ENCODE data around the gene CRYL1. TPM values are rescaled to one million over a fixed set of nuclear protein-coding genes. Genes with fewer than 3 reads are reported as not detected.
A peak's percentile ranks its signal among the peaks of the same experiment; 100 is the strongest.

Gene CRYL1
- total and polyA plus RNA-seq, 2 of the 13 experiments (the other 11 are each of a cell fraction or from before 2014, with no cell fraction given): 57.2 to 115 TPM

DNA sequence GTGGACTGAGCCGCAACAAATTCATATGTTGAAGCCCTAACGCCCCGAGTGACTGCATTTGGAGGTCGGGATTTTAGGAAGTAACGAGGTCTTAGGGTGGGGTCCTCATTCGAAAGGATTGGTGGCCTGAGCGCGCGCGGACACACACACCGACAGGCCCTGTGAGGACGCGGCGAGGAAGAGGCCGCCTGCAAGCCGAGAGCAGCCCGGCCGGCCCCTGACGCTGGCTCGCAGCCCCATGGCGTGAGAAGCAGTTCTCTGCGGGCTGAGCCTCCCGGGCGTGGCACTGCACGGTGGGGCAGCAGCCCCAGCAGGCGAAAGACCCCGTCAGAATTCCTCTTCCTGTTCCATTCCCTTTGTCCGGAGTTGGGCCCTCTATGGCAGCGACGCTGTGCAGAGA lies 131.2 kb downstream of the CRYL1 start (continued):
- no peak for TF ChIP-seq AKNA (CRISPR knock-in tag; IDR thresholded peaks at IDR 0.05; ENCODE audit: borderline replicate concordance)
- no peak for TF ChIP-seq HOXA5 (CRISPR knock-in tag; IDR thresholded peaks at IDR 0.05)

DNA sequence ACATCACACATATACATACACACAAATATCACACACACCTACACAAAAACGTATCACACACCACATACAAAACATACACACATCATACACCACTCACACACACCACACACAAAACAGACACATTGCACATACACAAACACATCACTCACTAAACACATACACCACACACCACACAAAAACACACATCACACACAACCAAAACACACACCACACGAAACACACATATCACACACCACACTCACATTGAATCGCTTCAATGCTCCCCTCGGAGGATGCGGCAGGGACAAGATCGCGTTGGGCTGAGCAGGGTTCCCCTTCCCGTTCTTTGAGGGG lies 131.5 kb downstream of the CRYL1 start:
- Histone ChIP-seq H3K4me1 (ENCODE audit: insufficient read depth, low read length) (no peaks in the 10 kb centered on the region), H3K9me3 (ENCODE audit: low read length) (no peaks in the 10 kb centered on the region), H2AFZ (ENCODE audit: low read length) (no peak overlapping the region), H3K27me3 (ENCODE audit: control insufficient read depth in 1 of 2, insufficient read depth in 2 of 2, low read length in 2 of 2) (no peaks in the 10 kb centered on the region), H3K4me2 (ENCODE audit: low read depth, low read length) (no peak overlapping the region), H3K27ac (ENCODE audit: extremely low read length, insufficient read depth, low read length) (no peak overlapping the region), H3K36me3 (replicated peaks in 1 of 2; ENCODE audit: control insufficient read depth in 1 of 2, insufficient read depth in 2 of 2, low read length in 2 of 2) (no peaks in the 10 kb centered on the region), H4K20me1 (ENCODE audit: insufficient read depth, low read length) (no peaks in the 10 kb centered on the region), H3K79me2 (ENCODE audit: insufficient read depth, low read length) (no peaks in the 10 kb centered on the region), H3K9ac (ENCODE audit: insufficient read depth, low read depth, low read length) (no peak overlapping the region), H3K4me3 (replicated peaks in 1 of 3; ENCODE audit: insufficient read depth in 1 of 3, low read depth in 2 of 3, low read length in 3 of 3) (no peak overlapping the region)
- BruUV-seq (replicated peaks): no TSS peak
- in situ Hi-C loops (cut with HindIII; ENCODE audit: extremely low pct_ligation_motif_present, low pct_unique_long_range_greater_than_20kb) (no loop called here), intact Hi-C loops (cut with micrococcal nuclease; ENCODE audit: unreplicated experiment) (no loop called here)
- ATAC-seq: no peak
- ChIA-PET POLR2A (no interaction called here), CTCF (ENCODE audit: low intra/inter-chr PET ratio, low total read pairs) (no interaction called here)
- 61% methylated on average over 8 of the region's 8 CpGs for WGBS (ENCODE audit: low lambda C conversion rate)
- no peak for FAIRE-seq
- DNase-seq (ENCODE audit: low spot score): no peak
- TF ChIP-seq, protein P1, sequence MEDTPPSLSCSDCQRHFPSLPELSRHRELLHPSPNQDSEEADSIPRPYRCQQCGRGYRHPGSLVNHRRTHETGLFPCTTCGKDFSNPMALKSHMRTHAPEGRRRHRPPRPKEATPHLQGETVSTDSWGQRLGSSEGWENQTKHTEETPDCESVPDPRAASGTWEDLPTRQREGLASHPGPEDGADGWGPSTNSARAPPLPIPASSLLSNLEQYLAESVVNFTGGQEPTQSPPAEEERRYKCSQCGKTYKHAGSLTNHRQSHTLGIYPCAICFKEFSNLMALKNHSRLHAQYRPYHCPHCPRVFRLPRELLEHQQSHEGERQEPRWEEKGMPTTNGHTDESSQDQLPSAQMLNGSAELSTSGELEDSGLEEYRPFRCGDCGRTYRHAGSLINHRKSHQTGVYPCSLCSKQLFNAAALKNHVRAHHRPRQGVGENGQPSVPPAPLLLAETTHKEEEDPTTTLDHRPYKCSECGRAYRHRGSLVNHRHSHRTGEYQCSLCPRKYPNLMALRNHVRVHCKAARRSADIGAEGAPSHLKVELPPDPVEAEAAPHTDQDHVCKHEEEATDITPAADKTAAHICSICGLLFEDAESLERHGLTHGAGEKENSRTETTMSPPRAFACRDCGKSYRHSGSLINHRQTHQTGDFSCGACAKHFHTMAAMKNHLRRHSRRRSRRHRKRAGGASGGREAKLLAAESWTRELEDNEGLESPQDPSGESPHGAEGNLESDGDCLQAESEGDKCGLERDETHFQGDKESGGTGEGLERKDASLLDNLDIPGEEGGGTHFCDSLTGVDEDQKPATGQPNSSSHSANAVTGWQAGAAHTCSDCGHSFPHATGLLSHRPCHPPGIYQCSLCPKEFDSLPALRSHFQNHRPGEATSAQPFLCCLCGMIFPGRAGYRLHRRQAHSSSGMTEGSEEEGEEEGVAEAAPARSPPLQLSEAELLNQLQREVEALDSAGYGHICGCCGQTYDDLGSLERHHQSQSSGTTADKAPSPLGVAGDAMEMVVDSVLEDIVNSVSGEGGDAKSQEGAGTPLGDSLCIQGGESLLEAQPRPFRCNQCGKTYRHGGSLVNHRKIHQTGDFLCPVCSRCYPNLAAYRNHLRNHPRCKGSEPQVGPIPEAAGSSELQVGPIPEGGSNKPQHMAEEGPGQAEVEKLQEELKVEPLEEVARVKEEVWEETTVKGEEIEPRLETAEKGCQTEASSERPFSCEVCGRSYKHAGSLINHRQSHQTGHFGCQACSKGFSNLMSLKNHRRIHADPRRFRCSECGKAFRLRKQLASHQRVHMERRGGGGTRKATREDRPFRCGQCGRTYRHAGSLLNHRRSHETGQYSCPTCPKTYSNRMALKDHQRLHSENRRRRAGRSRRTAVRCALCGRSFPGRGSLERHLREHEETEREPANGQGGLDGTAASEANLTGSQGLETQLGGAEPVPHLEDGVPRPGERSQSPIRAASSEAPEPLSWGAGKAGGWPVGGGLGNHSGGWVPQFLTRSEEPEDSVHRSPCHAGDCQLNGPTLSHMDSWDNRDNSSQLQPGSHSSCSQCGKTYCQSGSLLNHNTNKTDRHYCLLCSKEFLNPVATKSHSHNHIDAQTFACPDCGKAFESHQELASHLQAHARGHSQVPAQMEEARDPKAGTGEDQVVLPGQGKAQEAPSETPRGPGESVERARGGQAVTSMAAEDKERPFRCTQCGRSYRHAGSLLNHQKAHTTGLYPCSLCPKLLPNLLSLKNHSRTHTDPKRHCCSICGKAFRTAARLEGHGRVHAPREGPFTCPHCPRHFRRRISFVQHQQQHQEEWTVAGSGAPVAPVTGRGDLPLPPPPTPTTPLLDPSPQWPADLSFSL (CRISPR knock-in tag; IDR thresholded peaks at IDR 0.05): peak; percentile 2; the same call in 1 of the 2 replicates
- TF ChIP-seq FOXA1 (IDR thresholded peaks at IDR 0.05) (0 out of 2 replicates have a peak, but pooled peaks have one; percentile 43), FOXA1 (CRISPR knock-in tag; IDR thresholded peaks at IDR 0.05) (no peak), FOXP1 (IDR thresholded peaks at IDR 0.05) (0 out of 2 replicates have a peak, but pooled peaks have one; percentile 10), FOXP1 (CRISPR knock-in tag; IDR thresholded peaks at IDR 0.05) (no peak), PLRG1 (conservative IDR thresholded peaks at IDR 0.05) (no peak), SOX6 (IDR thresholded peaks at IDR 0.05) (0 out of 2 replicates have a peak, but pooled peaks have one; percentile 37), SOX6 (CRISPR knock-in tag; IDR thresholded peaks at IDR 0.05) (no peak), NBN (conservative IDR thresholded peaks at IDR 0.05) (peak; percentile 64; the same call in 1 of the 2 replicates), TMF1 (CRISPR knock-in tag; IDR thresholded peaks at IDR 0.05; ENCODE audit: low read depth) (no peak), ZNF496 (CRISPR knock-in tag; IDR thresholded peaks at IDR 0.05; ENCODE audit: insufficient replicate concordance) (no peak), CBX5 (CRISPR knock-in tag; IDR thresholded peaks at IDR 0.05; ENCODE audit: borderline replicate concordance) (no peak), PITX1 (CRISPR knock-in tag; IDR thresholded peaks at IDR 0.05) (no peak), HMG20B (CRISPR knock-in tag; conservative IDR thresholded peaks at IDR 0.05) (no peak)

Measured in HepG2 (cell line).